Stimulated activated naive CD8-positive, alpha-beta T cell treated with anti-CD3 and anti-CD28 coated beads, Interleukin-15, Interleukin-2, amounts not matched to agents 100 U/mL and 50 U/mL, for 24 hours (primary cell): ENCODE results near the gene RALGAPA2.
A peak's percentile ranks its signal among the peaks of the same experiment; 100 is the strongest.

Experiments
- ATAC-seq: fragments of 150-1000 bp; cut with Tn5 transposase; one replicate; pipeline ENCODE4 v1.10.0; 2021
- DNase-seq: peaks from one replicate; pipeline ENCODE4 v3.0.0; 2021

RALGAPA2 gene

GRCh38 chr20:20436689-20437088 lies 275.8 kb downstream of the RALGAPA2 start:
- DNase-seq (no peak), ATAC-seq (no peak)

GRCh38 chr20:20435453-20435852 lies 277.0 kb downstream of the RALGAPA2 start:
- DNase-seq, result no peak
- no peak for ATAC-seq

DNA sequence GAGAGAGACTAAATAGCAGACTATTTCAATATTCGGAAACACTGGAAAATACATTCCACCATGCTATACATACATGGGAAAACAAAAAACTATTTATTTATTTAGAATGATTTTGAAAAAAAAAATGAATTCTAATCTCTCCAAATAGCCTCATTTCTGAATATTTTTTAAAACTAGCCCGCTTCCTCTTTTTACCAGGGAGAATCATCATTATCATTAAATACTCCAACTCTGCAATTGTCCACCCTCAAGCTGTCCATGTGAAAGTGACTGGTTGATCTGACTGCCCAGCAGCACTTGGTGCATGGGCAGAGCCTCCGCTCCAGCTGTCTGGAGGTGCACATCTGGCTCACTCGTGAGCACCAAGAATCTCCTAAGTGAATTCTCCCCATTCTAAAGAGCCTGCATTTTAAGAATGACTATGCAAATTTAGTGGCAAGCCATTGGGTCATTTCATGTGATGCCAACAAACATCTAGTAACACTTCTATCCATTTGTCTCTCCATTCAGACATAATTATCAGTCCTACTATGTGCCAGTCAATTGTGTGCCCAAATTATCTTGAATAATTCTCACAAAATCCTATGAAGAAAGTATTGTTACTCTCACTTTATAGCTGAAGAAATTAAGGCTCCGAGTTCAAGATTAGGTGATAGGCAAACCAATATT lies 279.7 kb downstream of the RALGAPA2 start:
- ATAC-seq (no peak), DNase-seq (no peak)

DNA sequence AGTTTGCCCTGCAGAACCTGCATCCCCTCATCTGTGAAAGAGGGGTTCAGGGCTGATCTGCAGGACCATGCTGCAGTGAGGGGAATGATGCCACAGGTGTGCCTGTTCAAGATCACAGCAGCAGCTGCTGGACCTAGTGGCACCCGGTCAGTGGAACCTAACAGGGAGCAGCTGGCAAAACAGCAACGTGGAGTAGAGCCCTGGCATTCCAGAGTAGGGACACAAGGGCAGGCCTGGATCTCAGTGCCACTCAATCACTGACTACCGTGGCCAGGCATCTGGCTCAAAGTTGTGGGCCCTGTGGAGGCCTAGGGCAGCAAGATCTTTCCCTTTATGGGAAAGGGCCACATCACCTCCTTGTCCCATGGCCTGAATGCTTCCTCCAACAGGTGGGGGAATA lies 282.4 kb downstream of the RALGAPA2 start:
- DNase-seq, result no peak
- ATAC-seq, result no peak

- DNase-seq (no peak), ATAC-seq (no peak)
Observed at GRCh38 chr20:20428067-20428466, 284.4 kb downstream of the RALGAPA2 start.

DNA sequence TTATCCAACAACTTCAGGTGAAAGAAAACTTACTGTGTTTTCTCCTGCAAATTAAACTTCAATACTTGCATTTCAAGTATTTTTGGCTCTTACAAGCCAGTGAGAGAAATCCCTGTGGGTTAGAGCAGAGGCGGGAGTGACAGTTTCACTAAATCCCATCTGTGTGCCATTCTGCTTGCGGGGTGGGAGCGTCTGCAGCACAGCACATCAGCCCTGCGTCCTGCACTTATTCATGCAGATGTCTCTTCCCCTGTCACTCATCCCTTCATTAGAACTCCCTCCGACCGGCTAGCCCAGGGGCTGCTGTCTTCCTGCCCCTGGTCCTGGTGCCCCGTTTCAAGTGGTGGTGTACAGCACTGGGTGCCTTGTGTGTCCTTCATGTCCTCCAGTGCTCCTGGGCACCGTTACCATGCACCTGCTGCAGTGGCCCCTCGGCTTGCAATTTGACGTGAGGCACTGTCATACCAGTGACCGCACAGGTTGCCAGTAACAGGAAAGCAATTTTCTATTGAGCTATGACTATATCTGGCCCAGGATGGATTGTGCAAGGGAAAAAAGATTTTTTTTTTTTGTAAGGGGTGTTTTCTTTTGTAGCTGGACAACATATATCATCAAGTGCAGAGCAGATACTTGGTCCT lies 285.1 kb downstream of the RALGAPA2 start:
- no peak for DNase-seq
- ATAC-seq, result no peak

- DNase-seq (no peak), ATAC-seq (no peak)
Observed at GRCh38 chr20:20426655-20426907, 285.9 kb downstream of the RALGAPA2 start.

DNA sequence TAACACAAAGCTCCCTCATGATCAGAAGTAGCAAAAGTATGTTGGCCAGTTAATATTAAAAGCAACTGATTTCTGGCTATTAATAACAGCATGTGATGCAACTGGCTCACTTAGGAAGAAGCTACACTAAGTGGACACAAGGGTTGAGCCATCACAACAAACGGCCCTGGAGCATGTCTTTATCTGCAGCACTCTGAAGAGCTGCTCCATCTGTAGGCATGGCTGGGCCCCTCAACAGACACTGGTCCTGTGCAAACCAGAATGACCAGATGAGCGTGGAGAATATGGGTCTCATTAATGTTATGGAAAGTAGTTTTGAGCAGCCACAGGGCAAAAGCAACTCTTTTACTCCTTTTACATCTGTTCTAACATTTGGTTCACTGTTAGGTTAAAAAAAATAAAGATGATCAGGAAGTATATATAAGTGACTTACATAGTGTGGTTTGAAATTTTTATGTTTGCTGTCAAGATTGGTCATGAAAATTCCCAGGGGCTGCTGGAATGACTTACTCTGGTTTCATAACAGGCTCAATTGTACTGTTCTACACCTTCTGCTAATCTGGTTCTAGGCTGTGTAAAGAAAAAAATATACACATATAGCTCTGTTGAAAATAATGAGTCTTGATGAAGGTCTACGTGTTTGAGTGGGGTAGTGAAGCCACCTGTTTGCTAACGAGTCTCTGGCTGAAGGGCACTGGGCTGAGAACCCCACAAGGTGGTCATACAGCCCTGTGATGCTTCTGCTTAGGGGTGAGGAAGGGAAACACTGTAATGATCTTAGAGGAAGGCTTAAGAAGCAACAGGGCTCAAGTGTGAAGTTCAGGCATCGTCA lies 286.4 kb downstream of the RALGAPA2 start:
- no peak for DNase-seq
- peak; percentile 68 for ATAC-seq

DNA sequence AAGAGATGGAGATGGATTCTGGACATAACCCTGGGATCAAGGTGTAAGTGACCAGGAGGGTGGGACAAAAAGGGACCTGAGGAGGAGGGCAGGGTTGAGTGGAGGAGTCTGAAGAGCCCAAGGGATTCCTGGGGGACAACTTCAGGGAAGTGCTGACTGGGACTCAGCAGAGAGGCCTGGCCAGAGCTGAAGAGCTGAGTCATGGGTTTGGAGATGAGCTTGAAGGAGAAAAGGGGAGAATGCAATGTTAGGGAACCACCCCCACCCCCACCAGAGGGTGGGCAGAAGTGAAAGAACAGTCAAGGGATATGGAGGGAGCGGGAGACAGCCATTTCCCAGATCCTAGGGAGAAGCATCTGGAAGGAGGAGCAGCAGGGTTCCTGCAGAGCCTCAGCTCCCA lies 289.3 kb downstream of the RALGAPA2 start:
- no peak for ATAC-seq

DNA sequence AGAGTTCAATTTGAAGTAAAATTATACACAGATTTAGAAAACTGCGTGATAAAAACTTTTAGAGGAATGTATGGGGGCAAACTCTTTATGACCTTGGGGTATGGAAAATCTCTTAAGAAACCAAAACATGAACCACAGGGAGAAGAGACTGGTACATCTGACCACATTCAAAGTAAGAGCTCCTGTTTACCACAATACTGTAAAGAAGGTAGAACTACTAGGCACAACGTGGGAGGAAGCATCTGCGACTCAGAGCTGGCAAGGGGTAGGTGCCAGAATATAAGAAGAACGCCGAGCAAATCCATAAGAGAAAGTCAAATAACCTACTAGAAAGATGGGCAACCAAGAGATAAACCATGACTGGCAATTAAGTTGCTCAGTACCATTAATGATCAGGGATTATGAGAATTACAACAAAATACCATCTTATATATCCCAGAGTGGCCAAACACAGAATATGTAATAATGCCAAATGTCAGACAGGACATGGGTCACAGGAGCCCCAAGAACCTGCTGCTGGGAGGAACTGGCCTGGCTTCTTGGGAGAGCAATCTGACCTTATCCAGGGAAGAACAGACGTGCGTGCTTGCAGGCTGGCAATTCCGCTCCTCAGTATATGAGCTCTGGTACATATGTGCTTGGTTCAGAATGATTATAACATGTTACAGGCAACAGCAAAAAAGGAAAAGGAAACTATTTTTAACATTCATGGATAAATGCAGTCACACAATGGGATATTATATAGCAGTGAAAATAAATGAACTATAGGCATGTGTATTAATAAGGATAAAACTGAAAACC lies 294.4 kb downstream of the RALGAPA2 start:
- DNase-seq (no peak), ATAC-seq (peak; percentile 81)

More for the DNA sequence above, 289.3 kb downstream of the RALGAPA2 start:
- no peak for DNase-seq

DNA sequence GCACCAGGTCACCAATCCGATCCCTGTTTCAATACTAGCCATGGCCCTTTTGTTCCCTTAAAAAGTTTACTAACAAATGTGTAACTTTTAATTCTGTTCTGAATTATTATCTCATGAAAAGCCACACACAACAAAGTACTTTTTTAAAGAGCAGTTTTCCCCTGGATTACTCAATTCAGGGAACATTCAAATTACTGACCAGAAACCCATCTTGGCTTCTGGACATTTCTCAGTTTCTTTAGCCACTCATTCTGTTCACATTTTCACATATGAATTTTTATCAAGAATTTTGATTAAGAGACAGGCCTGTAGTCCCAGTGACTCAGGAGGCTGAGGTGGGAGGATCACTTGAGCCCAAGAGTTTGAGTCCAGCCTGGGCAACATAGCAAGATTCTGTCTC lies 297.1 kb downstream of the RALGAPA2 start:
- no peak for ATAC-seq
- DNase-seq, result no peak

GRCh38 chr20:20414640-20415220 lies 297.7 kb downstream of the RALGAPA2 start:
- DNase-seq (no peak), ATAC-seq (no peak)

DNA sequence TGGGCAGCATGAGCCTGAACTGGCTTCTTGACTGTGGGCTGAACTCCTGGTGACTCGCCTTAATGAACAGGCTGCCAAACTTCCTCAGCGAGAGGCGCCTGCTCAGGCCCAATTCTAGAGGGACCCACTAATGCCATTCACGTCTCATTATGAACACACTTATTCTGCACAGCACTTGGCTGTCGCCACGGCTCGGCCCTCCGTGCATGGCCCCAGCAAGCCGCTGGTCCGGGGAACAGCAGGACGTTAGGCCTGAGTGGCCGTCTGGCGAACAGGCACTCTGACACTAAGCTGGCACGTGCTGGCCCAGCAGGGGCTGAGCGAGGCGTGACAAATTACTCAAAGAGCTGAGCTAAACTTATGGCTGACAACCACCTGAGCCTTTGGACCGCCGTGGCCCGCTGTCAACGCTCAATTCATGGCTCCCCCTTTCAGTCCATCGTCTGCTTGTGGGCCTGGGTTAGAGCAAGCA lies 298.6 kb downstream of the RALGAPA2 start:
- ATAC-seq (no peak), DNase-seq (no peak)

DNA sequence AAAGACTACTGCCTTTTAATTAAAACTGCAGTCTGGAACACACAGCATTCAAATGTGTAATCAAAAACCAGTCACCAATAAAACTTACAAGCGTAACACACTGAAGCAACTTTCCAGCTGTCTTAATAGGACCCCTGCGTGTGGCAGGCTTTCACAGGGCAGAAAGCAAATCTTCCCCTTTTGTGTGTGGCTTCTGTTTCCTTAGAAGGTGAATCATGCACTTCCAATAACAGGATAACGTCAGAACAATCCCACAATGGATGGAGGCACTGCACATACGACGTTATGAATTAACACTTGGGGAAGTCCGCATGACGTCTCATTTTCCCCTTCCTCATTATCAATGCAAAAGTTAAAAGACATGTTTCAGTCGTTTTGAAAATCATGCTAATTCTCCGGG lies 299.7 kb downstream of the RALGAPA2 start:
- DNase-seq, result peak; percentile 32
- peak; percentile 84 for ATAC-seq

GRCh38 chr20:20411836-20412235 lies 300.6 kb downstream of the RALGAPA2 start:
- no peak for DNase-seq
- no peak for ATAC-seq

- no peak for ATAC-seq
Observed at GRCh38 chr20:20411402-20411801, 301.0 kb downstream of the RALGAPA2 start.

DNA sequence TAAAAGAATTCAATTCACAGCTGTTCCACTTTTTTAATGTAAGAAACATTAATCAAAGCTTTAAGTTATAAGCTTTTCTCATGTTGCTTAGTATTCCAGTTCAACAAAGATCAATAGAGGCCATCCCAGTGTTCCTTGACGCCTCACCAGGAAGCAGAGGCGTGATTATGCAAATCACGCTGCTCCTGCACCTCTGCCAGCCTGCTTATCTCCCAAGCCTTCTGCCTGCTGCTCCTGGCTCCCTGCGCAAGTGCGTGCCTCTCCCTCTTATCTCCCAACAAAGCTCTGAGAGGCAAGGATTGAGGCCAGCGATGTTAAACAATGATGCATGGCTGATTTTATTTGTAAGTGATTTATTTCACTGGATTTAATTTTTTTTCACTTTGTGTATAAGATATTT lies 301.8 kb downstream of the RALGAPA2 start:
- no peak for DNase-seq
- no peak for ATAC-seq

More at GRCh38 chr20:20411402-20411801, 301.0 kb downstream of the RALGAPA2 start:
- DNase-seq, result no peak

DNA sequence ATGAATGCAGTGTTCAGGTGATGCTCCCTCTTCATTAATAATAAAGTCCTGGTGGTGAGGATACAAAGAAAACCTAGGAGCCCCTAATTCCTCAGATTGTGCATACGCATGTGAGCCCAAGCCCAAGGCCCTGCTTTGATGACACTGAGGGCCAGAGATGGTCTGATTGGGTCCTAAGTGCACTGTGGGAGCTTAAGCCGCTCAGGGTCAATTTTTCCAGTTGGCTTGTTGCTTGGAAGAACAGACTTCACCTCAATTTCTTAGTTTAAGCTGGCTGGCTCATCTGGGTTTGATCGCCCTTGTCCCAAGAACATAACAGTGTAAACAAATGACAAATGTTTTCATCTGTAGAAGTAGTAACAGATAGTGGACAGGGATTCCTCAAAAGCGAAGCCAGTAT lies 303.1 kb downstream of the RALGAPA2 start:
- ATAC-seq (no peak), DNase-seq (no peak)

GRCh38 chr20:20407891-20408805 lies 304.3 kb downstream of the RALGAPA2 start:
- no peak for ATAC-seq

DNA sequence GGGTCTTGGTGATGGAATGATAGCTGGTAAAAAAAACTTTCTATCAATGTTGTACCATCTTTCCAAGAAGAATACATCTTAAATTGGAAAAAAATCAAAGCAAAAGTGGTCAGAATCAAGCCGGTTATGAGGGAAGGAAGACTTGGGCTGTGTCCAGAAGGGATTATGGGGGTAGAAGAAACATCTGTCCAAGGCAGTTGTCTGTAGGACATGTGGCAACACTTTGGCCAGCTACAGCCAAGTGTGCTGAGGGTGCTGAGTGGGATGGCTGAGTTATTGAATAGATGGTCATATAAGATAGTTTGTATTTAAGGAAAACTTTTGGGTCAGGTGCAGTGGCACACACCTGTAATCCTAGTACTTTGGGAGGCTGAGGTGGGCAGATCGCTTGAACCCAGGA lies 306.1 kb downstream of the RALGAPA2 start:
- ATAC-seq (no peak), DNase-seq (no peak)

More at GRCh38 chr20:20407891-20408805, 304.3 kb downstream of the RALGAPA2 start:
- DNase-seq, result no peak

DNA sequence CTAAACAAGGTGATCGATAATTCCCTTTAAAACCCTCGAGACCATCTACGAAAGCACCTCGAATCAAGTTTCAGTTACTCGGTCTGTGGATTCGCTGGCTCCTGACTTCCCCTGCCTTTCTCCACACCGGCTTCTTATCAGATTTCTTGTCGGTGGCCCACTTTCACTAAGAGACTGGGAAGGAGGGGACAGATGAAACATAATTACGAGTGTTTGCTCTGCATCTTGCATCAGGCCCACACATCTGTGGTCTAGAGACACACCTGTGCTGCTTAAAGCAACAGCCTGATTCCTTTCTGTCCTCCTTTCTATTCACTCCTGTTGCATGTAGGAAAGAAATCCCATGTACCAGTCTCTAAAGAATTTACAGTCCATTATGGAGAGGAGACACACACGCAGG lies 306.8 kb downstream of the RALGAPA2 start:
- ATAC-seq (no peak), DNase-seq (no peak)
